NB4 (cell line): ENCODE results near the gene HOXB1.

Experiments used
- DNase-seq: peaks from one replicate; pipeline ENCODE4 v3.0.0; 2010; ENCODE audit warnings: low read depth
- H3K4me3 ChIP-seq: one replicate; pipeline ENCODE4 v1.5.1; 2011; ENCODE audit warnings: mild to moderate bottlenecking, low read depth, low read length, moderate library complexity
- MYC ChIP-seq: IDR thresholded peaks from 2 replicates; pipeline ENCODE4 v1.6.1; 2011; ENCODE audit warnings: low read depth, low read length
- POLR2A ChIP-seq: IDR thresholded peaks from 2 replicates; pipeline ENCODE4 v1.6.1; 2011; ENCODE audit warnings: mild to moderate bottlenecking; ENCODE audit not compliant: insufficient read length; ENCODE audit errors: extremely low read depth
- TF ChIP-seq, protein P1 (sequence below): IDR thresholded peaks from one replicate; pipeline ENCODE4 v1.5.1; 2012; ENCODE audit warnings: low read depth, low read length
- TF ChIP-seq, protein P2 (sequence below): IDR thresholded peaks from 2 replicates; pipeline ENCODE4 v1.6.1; 2011; ENCODE audit warnings: low read depth, low read length

The HOXB1 gene

DNA sequence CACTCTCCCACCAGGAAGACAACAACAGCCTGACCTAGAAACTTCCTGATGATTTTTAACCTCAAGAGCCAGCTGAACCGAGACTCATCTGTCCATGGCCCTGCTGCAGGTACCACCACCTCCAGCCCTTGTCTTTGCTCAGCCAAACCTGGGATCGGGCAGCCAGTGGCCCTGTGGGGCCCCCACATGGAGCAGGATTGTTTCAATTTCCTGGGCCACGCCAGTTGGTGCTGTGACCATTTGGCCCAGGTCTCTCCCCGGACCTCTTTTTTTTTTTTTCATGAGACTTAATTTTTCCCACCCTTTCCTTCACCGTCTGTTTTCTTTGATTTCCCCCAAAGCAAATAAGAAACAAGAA, 22.4 kb upstream of the HOXB1 start:
- TF ChIP-seq, protein P1, sequence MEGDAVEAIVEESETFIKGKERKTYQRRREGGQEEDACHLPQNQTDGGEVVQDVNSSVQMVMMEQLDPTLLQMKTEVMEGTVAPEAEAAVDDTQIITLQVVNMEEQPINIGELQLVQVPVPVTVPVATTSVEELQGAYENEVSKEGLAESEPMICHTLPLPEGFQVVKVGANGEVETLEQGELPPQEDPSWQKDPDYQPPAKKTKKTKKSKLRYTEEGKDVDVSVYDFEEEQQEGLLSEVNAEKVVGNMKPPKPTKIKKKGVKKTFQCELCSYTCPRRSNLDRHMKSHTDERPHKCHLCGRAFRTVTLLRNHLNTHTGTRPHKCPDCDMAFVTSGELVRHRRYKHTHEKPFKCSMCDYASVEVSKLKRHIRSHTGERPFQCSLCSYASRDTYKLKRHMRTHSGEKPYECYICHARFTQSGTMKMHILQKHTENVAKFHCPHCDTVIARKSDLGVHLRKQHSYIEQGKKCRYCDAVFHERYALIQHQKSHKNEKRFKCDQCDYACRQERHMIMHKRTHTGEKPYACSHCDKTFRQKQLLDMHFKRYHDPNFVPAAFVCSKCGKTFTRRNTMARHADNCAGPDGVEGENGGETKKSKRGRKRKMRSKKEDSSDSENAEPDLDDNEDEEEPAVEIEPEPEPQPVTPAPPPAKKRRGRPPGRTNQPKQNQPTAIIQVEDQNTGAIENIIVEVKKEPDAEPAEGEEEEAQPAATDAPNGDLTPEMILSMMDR: no peak
- TF ChIP-seq, protein P2, sequence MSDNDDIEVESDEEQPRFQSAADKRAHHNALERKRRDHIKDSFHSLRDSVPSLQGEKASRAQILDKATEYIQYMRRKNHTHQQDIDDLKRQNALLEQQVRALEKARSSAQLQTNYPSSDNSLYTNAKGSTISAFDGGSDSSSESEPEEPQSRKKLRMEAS: no peak
- TF ChIP-seq POLR2A (no peak), MYC (no peak)
- no peak overlapping the region for H3K4me3 ChIP-seq

DNA sequence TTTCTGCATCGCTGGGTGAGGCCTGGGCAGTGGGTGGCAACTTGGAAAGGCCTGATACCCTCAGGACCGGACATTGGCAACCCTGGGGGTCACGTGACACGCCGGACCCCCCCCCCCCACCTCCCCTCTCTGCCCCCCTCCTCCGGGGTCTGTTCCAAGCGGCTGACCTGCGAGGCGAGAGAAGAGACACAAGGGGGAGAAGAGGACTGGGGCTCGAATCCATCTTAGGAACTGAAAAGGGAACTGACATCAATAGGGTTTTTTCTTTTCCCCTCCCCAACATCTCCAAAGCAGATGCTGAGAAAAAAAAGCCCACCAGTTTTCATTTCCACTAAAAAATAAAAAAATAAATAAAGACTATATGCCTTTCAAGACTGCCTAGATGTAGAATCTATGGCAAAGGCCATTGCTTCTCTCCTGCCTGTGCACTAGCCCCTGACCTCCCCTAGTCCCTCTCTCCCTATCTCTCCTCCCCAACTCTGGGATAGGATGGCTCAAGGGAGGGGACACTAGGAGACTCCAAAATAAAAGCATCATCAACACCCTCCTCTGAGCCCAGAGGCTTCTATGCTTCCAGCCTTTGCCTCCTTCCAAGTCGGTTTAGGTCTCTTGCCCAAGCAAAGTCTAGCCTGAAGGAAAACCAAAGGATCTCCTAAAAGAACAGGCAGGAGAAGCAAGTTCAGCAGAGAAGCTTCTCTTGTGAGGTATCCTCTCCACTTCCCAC, 21.8 kb upstream of the HOXB1 start:
- TF ChIP-seq MYC (no peak), POLR2A (no peak)
- TF ChIP-seq, protein P2: no peak
- TF ChIP-seq, protein P1: no peak
- DNase-seq: no peak
- H3K4me3 ChIP-seq: no peak overlapping the region

More for the DNA sequence above, 22.4 kb upstream of the HOXB1 start:
- no peak for DNase-seq

DNA sequence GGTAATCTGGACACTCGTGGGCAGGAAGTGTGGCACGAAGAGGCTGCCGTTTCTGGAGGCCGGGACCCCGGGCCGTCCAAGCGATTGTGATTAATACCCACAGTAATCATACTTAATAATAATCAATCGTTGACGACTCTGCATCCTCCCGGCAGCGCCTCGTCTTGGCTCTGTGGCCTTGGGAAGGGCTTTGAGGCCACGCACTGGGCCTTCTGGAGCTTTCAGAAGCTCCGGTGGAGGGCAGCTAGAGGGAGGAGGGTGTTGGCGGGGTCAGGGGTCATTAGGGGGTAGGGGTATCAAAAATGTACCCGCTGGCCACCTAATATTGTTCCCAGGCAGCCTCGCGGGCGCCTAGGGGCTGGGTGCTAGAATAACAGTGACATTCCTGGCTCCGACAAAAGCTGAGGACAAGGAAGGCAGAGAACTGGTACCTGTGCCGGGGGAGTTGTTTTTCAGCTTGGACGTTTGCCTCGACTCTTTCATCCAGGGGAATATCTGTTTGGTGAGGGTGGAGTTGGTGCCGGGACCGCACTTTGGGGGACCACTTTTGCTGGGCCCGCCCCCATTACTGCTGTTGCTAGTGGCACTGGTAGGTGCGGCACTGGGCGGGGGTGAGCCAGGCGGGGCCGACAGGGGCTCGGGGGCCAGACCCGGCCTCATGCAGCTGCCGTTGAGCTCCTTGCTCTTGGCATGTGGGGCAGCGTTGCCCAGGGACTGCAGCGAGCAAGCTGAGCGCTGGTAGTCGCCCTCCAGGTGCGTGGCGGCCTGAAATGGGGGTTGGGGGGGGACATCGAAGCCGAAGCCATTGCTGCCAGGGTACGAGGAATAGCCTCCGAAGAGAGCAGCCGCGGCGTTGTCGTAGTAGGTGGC, 21.0 kb upstream of the HOXB1 start:
- DNase-seq: no peak
- no peak overlapping the region for H3K4me3 ChIP-seq
- TF ChIP-seq, protein P2: no peak
- TF ChIP-seq, protein P1: no peak
- TF ChIP-seq MYC: no peak
- no peak for TF ChIP-seq POLR2A

DNA sequence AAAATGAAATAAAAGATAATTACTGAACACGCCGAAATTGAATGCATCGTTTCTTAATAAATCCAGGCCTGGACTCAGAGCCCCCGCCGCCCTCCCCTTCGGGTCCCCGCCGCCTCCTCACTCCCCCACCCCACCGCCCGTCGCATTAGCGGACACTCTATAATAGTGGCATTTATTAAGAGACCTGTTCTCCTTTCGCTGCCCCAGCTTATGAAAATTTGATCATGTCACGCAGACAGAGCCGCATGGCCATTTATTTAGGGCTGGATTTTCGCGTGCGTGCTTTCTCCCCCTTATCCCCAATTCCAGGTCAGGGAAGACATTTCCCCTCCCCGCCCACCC, 20.4 kb upstream of the HOXB1 start:
- no peak overlapping the region for H3K4me3 ChIP-seq
- DNase-seq: no peak
- no peak for TF ChIP-seq POLR2A
- TF ChIP-seq, protein P2: no peak
- TF ChIP-seq, protein P1: no peak
- no peak for TF ChIP-seq MYC

DNA sequence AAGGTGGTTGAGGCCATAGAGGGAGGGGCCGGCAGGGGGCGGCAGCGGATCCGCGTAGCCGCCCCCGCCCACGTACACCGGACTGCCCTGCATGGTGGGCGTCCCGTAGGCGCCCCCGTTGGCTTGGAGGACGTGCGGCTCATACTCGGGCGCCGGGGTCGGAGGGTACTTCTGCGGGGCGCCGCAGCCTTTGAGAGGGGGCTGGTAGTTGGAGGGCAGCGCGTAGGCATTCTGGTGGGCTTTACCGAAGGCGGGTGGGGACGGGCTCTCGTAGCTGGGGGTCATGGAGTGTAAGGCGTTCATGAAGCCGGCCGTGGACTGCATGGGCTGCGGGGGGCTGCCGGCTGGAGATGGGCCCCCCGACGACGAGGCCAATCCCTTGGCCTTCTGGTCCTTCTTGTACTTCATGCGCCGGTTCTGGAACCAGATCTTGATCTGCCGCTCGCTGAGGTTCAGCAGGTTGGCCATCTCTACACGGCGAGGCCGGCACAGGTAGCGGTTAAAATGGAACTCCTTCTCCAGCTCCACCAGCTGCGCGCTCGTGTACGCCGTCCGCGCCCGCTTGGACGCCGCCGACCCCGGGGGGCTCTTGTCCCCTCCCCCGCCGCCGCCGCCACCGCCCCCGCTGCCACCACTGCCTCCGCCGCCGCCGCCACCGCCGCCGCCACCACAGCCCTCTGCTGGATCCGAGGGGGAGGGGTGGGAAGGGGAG, 19.8 kb upstream of the HOXB1 start:
- no peak for DNase-seq
- no peak overlapping the region for H3K4me3 ChIP-seq
- TF ChIP-seq, protein P1: no peak
- TF ChIP-seq, protein P2: no peak
- TF ChIP-seq MYC: no peak
- no peak for TF ChIP-seq POLR2A
